Neural progenitor cell (in vitro differentiated cells): ENCODE measurements around the gene CCDC122.

ENCODE experiments used
- CTCF ChIP-seq: fragments of 200-600 bp; sonication (generic); IDR thresholded peaks from 2 replicates; pipeline ENCODE4 v1.5.1; 2017; ENCODE audit warnings: antibody characterized with exemption, mild to moderate bottlenecking
- EZH2 ChIP-seq: fragments of 200-600 bp; sonication (generic); IDR thresholded peaks from 2 replicates; pipeline ENCODE4 v1.6.1; 2017; ENCODE audit warnings: antibody characterized with exemption, mild to moderate bottlenecking, moderate library complexity
- EZH2phosphoT487 ChIP-seq: fragments of 200-600 bp; sonication (generic); IDR thresholded peaks from 2 replicates; pipeline ENCODE4 v1.6.1; 2017; ENCODE audit warnings: antibody characterized with exemption

- no peak for TF ChIP-seq CTCF
- TF ChIP-seq EZH2phosphoT487: no peak
- no peak for TF ChIP-seq EZH2
Measured at GRCh38 chr13:43831088-43831487, 48.5 kb downstream of the CCDC122 start.
